ENCODE measurements around the gene CASP2.
"Not testable (repeated sequence)": the region's sequence is repeated elsewhere in the genome, so short reads cannot be mapped to it uniquely, and the experiment has no call there.

GRCh38 chr7:143264196-143264568 lies 24.0 kb upstream of the CASP2 start:
- not testable (repeated sequence) for TF ChIP-seq POLR2A, CTCF (IDR thresholded peaks at IDR 0.05)
